ENCODE measurements around the gene FBXW8.
"Not testable (repeated sequence)": the region's sequence is repeated elsewhere in the genome, so short reads cannot be mapped to it uniquely, and the experiment has no call there.

FBXW8 gene

DNA sequence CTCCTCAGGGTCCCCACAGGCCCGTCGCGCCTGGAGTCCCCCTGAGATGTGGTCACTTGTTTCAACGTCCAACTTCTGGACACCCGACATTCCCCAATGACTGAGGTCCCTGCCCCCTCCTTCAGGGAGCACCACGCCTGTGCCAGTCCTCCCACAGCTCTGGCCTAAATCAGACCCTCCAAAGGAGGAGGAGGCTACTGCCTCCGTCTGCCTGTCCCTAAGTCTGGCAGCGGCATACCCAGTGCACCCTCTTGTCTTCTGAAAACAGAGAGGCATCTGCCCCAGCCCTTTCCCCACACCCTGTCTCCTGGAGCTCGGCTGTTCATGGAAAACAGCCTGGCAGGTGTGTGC is 142.3 kb downstream of the FBXW8 start:
- Mint-ChIP-seq H3K4me3 (no peak overlapping the region), H3K4me1 (peaks cover 56% of the 10 kb centered on the region), H3K36me3 (ENCODE audit: low read depth) (no peaks in the 10 kb centered on the region), H3K27ac (no peak overlapping the region), H3K27me3 (ENCODE audit: low read depth, poor library complexity) (peaks cover 14% of the 10 kb centered on the region), H3K9me3 (no peaks in the 10 kb centered on the region)
- no peak for DNase-seq
- TF ChIP-seq, protein P1, sequence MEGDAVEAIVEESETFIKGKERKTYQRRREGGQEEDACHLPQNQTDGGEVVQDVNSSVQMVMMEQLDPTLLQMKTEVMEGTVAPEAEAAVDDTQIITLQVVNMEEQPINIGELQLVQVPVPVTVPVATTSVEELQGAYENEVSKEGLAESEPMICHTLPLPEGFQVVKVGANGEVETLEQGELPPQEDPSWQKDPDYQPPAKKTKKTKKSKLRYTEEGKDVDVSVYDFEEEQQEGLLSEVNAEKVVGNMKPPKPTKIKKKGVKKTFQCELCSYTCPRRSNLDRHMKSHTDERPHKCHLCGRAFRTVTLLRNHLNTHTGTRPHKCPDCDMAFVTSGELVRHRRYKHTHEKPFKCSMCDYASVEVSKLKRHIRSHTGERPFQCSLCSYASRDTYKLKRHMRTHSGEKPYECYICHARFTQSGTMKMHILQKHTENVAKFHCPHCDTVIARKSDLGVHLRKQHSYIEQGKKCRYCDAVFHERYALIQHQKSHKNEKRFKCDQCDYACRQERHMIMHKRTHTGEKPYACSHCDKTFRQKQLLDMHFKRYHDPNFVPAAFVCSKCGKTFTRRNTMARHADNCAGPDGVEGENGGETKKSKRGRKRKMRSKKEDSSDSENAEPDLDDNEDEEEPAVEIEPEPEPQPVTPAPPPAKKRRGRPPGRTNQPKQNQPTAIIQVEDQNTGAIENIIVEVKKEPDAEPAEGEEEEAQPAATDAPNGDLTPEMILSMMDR (IDR thresholded peaks at IDR 0.05): no peak

GRCh38 chr12:117053597-117054201 is 142.9 kb downstream of the FBXW8 start:
- H3K4me3 Mint-ChIP-seq: no peak overlapping the region
- no peaks in the 10 kb centered on the region for H3K36me3 Mint-ChIP-seq (ENCODE audit: low read depth)
- peaks cover 14% of the 10 kb centered on the region for H3K27me3 Mint-ChIP-seq (ENCODE audit: low read depth, poor library complexity)
- no peak for DNase-seq
- H3K4me1 Mint-ChIP-seq: peaks cover 51% of the 10 kb centered on the region
- TF ChIP-seq, protein P1 (IDR thresholded peaks at IDR 0.05): no peak
- no peaks in the 10 kb centered on the region for H3K9me3 Mint-ChIP-seq
- peak overlapping the region; percentile 65 for H3K27ac Mint-ChIP-seq

DNA sequence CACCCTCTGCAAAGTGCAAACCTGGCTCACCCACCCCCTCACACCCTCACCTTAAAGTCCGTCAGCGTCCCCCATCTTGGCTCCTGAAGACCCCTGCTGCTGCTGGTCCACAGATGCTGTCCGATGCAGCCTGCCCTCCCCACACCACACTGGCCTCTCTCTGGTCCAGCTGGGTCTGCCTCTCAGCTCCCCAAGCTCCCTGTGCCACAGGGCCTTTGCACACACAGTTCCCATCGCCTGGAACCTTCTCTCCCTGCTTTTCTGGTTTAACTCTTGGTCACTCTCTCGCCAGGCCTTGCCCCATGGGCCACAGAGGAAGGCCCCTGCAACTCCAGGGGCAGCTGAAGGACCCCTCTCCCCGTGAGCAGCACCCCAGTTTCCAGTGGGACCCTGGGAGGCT is 143.5 kb downstream of the FBXW8 start:
- TF ChIP-seq, protein P1 (IDR thresholded peaks at IDR 0.05): no peak
- no peaks in the 10 kb centered on the region for H3K36me3 Mint-ChIP-seq (ENCODE audit: low read depth)
- H3K9me3 Mint-ChIP-seq: no peaks in the 10 kb centered on the region
- no peak overlapping the region for H3K27ac Mint-ChIP-seq
- peaks cover 46% of the 10 kb centered on the region for H3K4me1 Mint-ChIP-seq
- no peak overlapping the region for H3K4me3 Mint-ChIP-seq
- no peak for DNase-seq
- H3K27me3 Mint-ChIP-seq (ENCODE audit: low read depth, poor library complexity): peaks cover 18% of the 10 kb centered on the region

- H3K4me1 Mint-ChIP-seq: peaks cover 38% of the 10 kb centered on the region
- DNase-seq; H3K27ac Mint-ChIP-seq; H3K9me3 Mint-ChIP-seq; H3K36me3 Mint-ChIP-seq (ENCODE audit: low read depth); H3K4me3 Mint-ChIP-seq: not testable (repeated sequence)
- peaks cover 10% of the 10 kb centered on the region for H3K27me3 Mint-ChIP-seq (ENCODE audit: low read depth, poor library complexity)
Measured at GRCh38 chr12:117057626-117058025, 146.9 kb downstream of the FBXW8 start.

- TF ChIP-seq, protein P1 (IDR thresholded peaks at IDR 0.05): no peak
- H3K27me3 Mint-ChIP-seq (ENCODE audit: low read depth, poor library complexity): peaks cover 7% of the 10 kb centered on the region
- H3K4me1 Mint-ChIP-seq: peaks cover 38% of the 10 kb centered on the region
- H3K27ac Mint-ChIP-seq: no peak overlapping the region
- no peaks in the 10 kb centered on the region for H3K36me3 Mint-ChIP-seq (ENCODE audit: low read depth)
- no peak overlapping the region for H3K4me3 Mint-ChIP-seq
- H3K9me3 Mint-ChIP-seq: no peaks in the 10 kb centered on the region
- DNase-seq: no peak
Measured at GRCh38 chr12:117058442-117059072, 147.8 kb downstream of the FBXW8 start.

DNA sequence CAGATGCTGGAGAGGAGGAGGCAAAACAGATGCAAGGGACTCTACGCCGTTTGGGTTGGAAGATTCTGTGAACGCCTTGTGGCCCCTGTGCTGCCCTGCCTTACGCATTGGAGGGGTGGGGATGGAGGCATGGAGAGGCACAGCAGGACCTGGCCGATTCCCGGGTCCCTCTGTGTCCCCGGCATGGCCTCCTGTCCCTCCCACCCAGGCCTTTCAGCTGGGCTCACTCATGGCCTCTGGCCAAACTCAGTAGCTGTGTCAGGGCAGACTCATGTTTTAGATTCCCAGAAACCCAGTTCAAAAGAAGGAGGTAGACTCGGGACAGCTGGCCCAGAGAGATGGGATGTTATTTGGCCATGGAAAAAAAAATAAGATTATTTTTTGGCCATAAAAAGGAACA is 148.4 kb downstream of the FBXW8 start:
- Mint-ChIP-seq H3K4me1 (peaks cover 37% of the 10 kb centered on the region), H3K4me3 (no peak overlapping the region), H3K9me3 (no peaks in the 10 kb centered on the region), H3K36me3 (ENCODE audit: low read depth) (no peaks in the 10 kb centered on the region), H3K27me3 (ENCODE audit: low read depth, poor library complexity) (peaks cover 10% of the 10 kb centered on the region), H3K27ac (no peak overlapping the region)
- TF ChIP-seq, protein P1 (IDR thresholded peaks at IDR 0.05): no peak
- no peak for DNase-seq

Measured in nephron progenitor cell (in vitro differentiated cells).